ENCODE results near the gene HSD17B12.

Gene HSD17B12

GRCh38 chr11:43871051-43871450, 190.5 kb downstream of the HSD17B12 start:
- no peak for DNase-seq (ENCODE audit: low spot score)

GRCh38 chr11:43872995-43873394, 192.5 kb downstream of the HSD17B12 start:
- no peak for DNase-seq (ENCODE audit: low spot score)

DNA sequence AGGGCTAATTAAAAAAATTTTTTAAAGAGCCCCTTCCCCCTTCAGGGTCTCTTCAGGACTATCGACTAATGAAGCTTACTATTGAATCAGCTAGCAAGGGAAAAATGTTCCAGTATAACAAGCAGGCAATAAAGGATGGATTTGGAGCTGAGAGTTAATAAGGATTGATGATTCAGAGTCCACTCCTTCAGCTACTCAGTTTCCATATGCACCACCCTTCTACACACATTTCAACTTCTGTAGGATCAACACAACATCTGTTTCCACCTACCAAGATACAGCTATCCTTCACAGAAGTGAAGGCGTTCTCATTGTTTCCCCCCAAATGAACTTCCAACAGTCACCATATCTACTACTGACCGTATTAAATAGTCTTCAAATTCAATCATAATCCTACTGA, 193.5 kb downstream of the HSD17B12 start:
- no peak for DNase-seq (ENCODE audit: low spot score)

DNA sequence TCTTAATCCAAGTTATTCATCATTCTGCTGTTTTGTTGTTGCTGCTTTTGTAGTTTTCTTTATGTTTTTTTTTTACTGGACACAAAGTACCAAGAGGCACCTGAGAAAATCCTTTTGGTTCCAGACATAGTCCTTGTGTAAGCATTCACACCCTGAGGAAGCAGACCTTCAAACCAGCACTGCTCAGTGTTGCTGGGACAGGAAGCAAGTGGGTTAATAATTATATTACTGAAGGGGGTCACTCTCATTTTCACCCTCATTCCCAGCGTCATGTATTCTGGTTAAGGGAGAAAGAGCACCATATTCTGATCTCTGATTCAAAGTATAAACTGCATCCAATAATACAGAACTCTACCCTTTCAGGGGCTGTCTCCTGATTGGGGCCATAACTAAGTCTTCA, 194.2 kb downstream of the HSD17B12 start:
- no peak for DNase-seq (ENCODE audit: low spot score)

- no peak for DNase-seq (ENCODE audit: low spot score)
These were observed 199.5 kb downstream of the HSD17B12 start for GRCh38 chr11:43879789-43880639.

- DNase-seq (ENCODE audit: low spot score) = peak; percentile 97
These were observed 200.2 kb downstream of the HSD17B12 start, which contains the start of gene ALKBH3 for GRCh38 chr11:43880640-43881159. TSS of gene ALKBH3 (plus strand) at chr11:43880831. CDS start at chr11:43882653, 1,822 bp downstream.

- no peak for DNase-seq (ENCODE audit: low spot score)
These were observed 212.3 kb downstream of the HSD17B12 start for GRCh38 chr11:43892851-43893250.

DNA sequence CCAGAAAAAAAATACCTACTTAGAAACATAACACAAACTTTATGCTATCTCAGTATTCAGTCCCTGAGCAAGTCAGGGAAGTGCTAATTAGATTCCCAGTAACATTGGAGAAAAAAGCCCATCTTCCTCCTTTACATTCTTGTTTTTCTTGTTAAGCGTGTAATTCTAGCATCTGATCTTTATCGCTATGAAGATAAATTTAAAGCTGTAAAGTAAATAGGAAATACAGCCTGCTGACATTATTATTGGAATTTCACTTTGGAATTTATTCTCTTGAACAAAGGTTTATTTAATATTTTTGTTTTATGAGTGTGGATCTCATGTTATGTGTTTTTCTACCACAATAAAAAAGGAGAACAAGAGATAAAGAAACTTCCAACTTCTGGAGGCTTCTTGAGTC, 214.0 kb downstream of the HSD17B12 start:
- no peak for DNase-seq (ENCODE audit: low spot score)

DNA sequence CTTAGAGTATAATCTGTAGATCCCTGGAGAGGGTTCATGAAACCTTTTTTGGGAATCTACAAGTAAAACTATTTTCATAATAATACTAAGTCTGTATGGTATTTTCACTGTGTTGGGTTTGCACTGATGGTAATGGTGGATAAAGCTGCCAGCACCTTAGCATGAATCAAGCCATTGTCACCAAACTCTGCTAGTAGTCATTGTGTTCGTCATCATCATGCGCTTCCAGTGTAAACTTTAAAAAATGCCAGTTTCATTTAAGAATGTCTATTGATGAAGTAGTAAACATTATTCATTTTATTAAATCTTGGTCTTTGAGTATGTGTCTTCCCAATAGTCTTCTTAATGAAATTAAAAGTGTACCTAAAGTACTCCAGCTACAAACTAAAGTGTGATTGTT, 215.1 kb downstream of the HSD17B12 start:
- no peak for DNase-seq (ENCODE audit: low spot score)

DNA sequence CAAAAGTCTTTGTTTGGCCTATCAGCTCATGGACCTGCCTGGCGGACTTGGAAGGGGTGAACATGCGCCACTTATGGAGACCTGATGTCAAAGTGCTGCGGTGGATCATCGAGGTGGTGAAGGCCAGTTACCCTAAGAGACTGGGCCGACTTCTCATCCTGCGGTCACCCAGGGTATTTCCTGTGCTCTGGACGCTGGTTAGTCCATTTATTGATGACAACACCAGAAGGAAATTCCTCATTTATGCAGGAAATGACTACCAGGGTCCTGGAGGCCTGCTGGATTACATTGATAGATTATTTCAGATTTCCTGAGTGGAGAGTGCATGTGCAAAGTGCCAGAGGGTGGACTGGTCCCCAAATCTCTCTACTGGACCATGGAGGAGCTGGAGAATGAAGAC, 218.0 kb downstream of the HSD17B12 start:
- no peak for DNase-seq (ENCODE audit: low spot score)

DNA sequence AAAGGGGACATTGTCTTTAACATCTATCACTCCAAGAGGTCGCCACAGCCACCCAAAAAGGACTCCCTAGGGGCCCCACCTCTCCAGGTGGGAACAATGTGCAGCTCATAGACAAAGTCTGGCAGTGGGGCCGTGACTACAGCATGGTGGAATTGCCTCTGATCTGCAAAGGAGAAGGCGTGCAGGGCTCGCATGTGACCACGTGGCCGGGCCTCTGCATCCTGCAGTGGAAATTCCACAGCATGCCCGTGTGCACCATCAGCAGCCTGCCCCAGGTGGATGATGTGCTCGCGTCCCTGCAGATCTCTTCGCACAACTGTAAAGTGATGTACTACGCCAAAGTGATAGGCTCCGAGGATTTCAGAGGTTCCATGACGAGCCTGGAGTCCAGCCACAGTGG, 218.6 kb downstream of the HSD17B12 start:
- DNase-seq (ENCODE audit: low spot score) = no peak

DNA sequence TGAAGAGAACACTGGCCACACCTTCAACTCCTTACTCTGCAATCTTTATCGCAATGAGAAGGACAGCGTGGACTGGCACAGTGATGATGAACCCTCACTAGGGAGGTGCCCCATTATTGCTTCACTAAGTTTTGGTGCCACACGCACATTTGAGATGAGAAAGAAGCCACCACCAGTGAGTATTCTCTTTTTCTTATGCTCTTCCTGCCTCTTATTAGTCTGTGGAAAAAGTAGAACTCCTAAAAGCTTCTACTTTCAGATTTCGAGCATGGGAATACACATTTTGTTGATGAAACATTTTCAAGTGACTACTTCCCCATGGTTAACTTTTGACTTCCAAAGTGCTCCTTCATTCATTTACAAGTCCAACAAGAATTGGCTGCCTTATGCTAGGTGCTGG, 221.0 kb downstream of the HSD17B12 start:
- DNase-seq (ENCODE audit: low spot score) = no peak

DNA sequence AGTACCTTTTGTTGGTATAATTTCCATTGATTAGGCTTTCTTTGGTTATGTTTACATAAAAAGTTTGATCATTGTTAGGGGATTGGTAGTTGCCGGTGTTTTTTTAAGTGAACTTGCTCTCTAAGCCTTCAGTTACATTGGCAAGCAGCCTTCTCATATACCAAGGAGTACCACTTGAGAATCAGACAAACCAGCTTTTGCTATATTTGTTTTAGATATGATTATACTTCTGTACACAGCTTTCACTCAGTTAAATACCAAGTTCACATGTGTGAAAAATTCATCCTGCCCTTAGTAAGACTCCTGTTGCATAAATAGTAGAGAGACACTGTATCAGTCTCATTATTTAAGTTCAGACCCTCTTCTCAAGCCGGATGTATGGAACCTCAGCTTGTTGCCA, 222.5 kb downstream of the HSD17B12 start:
- DNase-seq (ENCODE audit: low spot score) = no peak

- no peak for DNase-seq (ENCODE audit: low spot score)
These were observed 223.4 kb downstream of the HSD17B12 start for GRCh38 chr11:43903969-43904368.

GRCh38 chr11:43904742-43905535, 224.4 kb downstream of the HSD17B12 start:
- peak; percentile 27 for DNase-seq (ENCODE audit: low spot score)

DNA sequence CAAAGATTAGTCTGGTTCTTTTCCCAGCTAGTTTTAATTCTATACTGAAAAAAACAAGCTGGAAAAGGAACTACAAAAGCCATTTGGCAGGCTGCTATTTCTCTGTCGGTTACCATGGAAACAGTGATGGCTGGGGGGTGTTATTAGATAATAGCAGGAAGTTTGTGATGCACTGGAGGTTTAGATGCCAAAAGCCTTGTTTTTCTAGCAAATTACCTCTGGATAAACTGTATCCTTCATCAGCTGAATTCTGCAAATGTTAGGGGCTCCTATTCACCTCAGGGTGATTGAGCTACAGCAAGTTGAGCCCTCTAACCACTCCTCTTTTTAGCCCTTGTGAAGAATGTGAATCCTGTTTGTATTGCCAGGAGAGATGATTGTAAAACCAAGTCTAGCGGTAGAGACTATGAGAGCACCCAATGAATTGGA, 225.3 kb downstream of the HSD17B12 start:
- no peak for DNase-seq (ENCODE audit: low spot score)

Data from AG20443 (cell line).